Activated CD4-positive, alpha-beta T cell treated with anti-CD3 and anti-CD28 coated beads, Interleukin-2, amount 10 ng/mL, durations not matched to agents 7 days and 5 days (primary cell): Measurements from ENCODE around the gene FAM234A. TPM values are rescaled to one million over a fixed set of nuclear protein-coding genes. Genes with fewer than 3 reads are reported as not detected.

Source experiments
- CTCF ChIA-PET: fragments of 350-600 bp; sonication (Branson Sonifier 250); formaldehyde crosslinking; loops from one replicate; lab custom pipeline; 2021; ENCODE audit warnings: antibody characterized with exemption; lab: Charles Lee
- POLR2A ChIA-PET: fragments of 350-600 bp; sonication (Branson Sonifier 250); formaldehyde crosslinking; loops from one replicate; lab custom pipeline; 2021; ENCODE audit warnings: antibody characterized with exemption; lab: Charles Lee
- DNase-seq: peaks from one replicate; pipeline ENCODE4 v3.0.0-alpha.2; 2020
- H3K27ac Mint-ChIP-seq: one replicate; pipeline ENCODE4 v1.8.0; 2021; ENCODE audit warnings: mild to moderate bottlenecking, moderate library complexity, mixed read lengths
- H3K27me3 Mint-ChIP-seq: one replicate; pipeline ENCODE4 v1.8.0; 2021; ENCODE audit warnings: mixed read lengths
- H3K36me3 Mint-ChIP-seq: one replicate; pipeline ENCODE4 v1.8.0; 2021; ENCODE audit warnings: low read depth, mixed read lengths
- H3K4me1 Mint-ChIP-seq: one replicate; pipeline ENCODE4 v1.8.0; 2021; ENCODE audit warnings: mixed read lengths
- H3K4me3 Mint-ChIP-seq: one replicate; pipeline ENCODE4 v1.8.0; 2021; ENCODE audit warnings: mild to moderate bottlenecking, moderate library complexity, mixed read lengths
- H3K9me3 Mint-ChIP-seq: one replicate; pipeline ENCODE4 v1.8.0; 2021; ENCODE audit warnings: mixed read lengths
- total RNA-seq, 2 experiments: library from RNA; stranded (reverse); gene quantifications; one replicate each; pipeline ENCODE4 v1.2.3, GENCODE V29; 2021

FAM234A gene
- total RNA-seq, 2 experiments from 2014 or later = 16.0 to 19.6 TPM

DNA sequence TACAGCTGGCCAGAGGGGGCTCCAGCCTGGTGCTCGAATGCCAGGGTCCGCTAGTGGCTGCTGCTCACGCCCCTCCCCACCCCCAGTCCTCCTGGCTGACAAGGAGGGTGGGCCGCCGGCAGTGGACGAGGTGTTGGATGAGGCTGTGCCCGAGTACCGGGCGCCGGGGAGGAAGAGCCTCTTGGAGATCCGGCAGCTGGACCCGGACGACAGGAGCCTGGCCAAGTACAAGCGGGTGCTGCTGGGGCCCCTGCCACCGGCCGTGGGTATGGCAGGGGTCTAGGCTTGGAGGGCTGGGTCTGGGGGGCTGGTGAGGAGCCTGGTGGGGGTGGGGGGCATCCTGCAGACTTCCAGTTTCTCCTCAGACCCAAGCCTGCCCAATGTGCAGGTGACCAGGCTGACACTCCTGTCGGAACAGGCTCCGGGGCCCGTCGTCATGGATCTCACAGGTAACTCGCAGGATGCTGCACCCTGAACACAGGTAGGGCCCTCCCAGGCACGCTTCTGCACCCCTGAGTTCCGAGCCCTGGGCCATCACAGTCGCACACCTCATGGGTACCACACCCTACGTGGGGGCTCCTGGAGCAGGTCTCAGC, 47.1 kb downstream of the FAM234A start:
- POLR2A ChIA-PET = no interaction called here
- H3K36me3 Mint-ChIP-seq = peaks cover 5% of the 10 kb centered on the region

DNA sequence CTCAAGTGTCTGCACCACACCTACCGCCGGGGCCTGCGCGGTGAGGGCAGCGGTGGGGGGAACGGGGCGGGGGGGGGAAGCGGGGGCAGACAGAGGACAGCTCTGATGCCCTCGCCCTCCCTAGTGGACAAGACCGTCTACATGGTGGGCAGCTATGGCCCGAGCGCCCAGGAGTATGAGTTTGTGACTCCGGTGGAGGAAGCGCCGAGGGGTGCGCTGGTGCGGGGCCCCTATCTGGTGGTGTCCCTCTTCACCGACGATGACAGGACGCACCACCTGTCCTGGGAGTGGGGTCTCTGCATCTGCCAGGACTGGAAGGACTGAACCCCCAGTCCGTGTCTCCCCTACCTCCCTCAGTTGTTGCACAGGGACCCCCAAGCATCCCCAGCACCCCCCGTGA, 47.9 kb downstream of the FAM234A start:
- Mint-ChIP-seq H3K27me3 (peaks cover 21% of the 10 kb centered on the region), H3K27ac (no peak overlapping the region), H3K36me3 (peaks cover 12% of the 10 kb centered on the region), H3K4me1 (peaks cover 3% of the 10 kb centered on the region), H3K9me3 (peaks cover 3% of the 10 kb centered on the region), H3K4me3 (no peak overlapping the region)
- CTCF ChIA-PET = no interaction called here
- POLR2A ChIA-PET = no interaction called here
- DNase-seq = no peak

More for the DNA sequence above, 47.1 kb downstream of the FAM234A start:
- Mint-ChIP-seq H3K27me3 (peaks cover 27% of the 10 kb centered on the region), H3K9me3 (peaks cover 3% of the 10 kb centered on the region), H3K27ac (no peak overlapping the region), H3K4me1 (peaks cover 3% of the 10 kb centered on the region), H3K4me3 (no peak overlapping the region)
- CTCF ChIA-PET = interaction anchor here (0.7 kb wide), 1 partner anchor 94 kb away, joined by 3 read pairs; no protein-coding TSS in a partner anchor
- DNase-seq = no peak

DNA sequence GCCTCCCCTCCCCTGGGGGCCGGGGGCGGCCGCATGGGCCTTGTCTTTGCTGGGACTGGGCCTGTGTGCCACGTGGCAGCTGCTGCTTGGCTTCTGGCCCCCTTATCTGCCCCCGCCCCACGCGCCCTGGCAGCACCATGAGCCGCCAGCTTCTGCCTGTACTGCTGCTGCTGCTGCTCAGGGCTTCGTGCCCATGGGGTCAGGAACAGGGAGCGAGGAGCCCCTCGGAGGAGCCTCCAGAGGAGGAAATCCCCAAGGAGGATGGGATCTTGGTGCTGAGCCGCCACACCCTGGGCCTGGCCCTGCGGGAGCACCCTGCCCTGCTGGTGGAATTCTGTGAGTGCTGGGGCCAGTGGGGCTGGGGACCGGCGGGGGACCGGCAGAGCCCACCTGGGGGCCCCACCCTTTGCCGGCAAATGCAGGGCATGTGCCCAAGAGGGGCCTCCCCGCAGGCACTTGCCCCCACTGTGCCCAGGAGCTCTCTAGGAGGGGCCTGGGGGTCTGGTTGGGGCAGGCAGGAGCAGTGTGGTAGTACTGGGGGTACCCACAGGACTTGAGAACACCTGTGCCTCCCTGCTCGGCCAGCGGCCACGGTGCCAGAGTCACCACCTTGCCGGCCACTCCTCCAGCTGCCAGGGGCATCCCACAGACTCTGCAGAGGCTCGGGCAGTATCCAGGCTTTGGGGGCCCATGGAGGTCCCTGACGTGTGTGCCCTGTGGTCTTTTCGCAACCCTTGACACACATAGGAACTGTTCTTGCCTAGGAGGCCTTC, 48.6 kb downstream of the FAM234A start, which contains the start of gene PDIA2:
Gene PDIA2 (plus strand): TSS at position 132 of the 773 bp plus-strand sequence. CDS start 6 bp downstream, at position 138.
- no peak within 1 kb of the TSS for H3K27ac Mint-ChIP-seq
- H3K4me3 Mint-ChIP-seq = no peak within 1 kb of the TSS
- CTCF ChIA-PET = no interaction called here
- DNase-seq = no peak
- peaks cover 18% of the 10 kb centered on the region for H3K36me3 Mint-ChIP-seq
- H3K27me3 Mint-ChIP-seq = peaks cover 21% of the 10 kb centered on the region
- peaks cover 3% of the 10 kb centered on the region for H3K9me3 Mint-ChIP-seq
- H3K4me1 Mint-ChIP-seq = peaks cover 3% of the 10 kb centered on the region
- POLR2A ChIA-PET = no interaction called here

DNA sequence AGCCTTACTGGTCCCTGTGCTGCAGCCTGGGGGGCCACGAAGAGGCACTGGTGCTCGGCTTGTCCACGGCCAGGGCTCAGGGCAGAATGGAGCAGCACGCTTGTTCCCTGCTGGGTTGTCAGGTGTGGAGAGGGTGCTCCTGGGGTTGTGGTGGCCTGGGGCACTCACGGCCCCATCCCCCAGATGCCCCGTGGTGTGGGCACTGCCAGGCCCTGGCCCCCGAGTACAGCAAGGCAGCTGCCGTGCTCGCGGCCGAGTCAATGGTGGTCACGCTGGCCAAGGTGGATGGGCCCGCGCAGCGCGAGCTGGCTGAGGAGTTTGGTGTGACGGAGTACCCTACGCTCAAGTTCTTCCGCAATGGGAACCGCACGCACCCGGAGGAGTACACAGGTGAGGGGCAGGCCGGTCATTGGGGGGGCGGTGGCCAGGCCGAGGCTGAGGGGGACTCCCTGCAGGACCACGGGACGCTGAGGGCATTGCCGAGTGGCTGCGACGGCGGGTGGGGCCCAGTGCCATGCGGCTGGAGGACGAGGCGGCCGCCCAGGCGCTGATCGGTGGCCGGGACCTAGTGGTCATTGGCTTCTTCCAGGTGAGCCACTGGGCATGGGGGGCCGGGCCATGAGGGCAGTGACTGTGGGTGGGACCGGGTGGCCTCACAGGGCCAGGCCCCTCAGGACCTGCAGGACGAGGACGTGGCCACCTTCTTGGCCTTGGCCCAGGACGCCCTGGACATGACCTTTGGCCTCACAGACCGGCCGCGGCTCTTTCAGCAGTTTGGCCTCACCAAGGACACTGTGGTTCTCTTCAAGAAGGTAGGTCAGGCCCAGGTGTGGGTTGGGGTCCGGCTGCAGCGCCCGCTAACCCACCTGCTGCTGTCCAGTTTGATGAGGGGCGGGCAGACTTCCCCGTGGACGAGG, 49.8 kb downstream of the FAM234A start:
- POLR2A ChIA-PET = no interaction called here
- Mint-ChIP-seq H3K27ac (no peak overlapping the region), H3K9me3 (peaks cover 3% of the 10 kb centered on the region), H3K36me3 (peaks cover 18% of the 10 kb centered on the region), H3K4me3 (no peak overlapping the region), H3K27me3 (peaks cover 12% of the 10 kb centered on the region), H3K4me1 (no peaks in the 10 kb centered on the region)
- CTCF ChIA-PET = interaction anchor here (0.6 kb wide), 1 partner anchor 31 kb away, joined by 4 read pairs; no protein-coding TSS in a partner anchor
- no peak for DNase-seq

DNA sequence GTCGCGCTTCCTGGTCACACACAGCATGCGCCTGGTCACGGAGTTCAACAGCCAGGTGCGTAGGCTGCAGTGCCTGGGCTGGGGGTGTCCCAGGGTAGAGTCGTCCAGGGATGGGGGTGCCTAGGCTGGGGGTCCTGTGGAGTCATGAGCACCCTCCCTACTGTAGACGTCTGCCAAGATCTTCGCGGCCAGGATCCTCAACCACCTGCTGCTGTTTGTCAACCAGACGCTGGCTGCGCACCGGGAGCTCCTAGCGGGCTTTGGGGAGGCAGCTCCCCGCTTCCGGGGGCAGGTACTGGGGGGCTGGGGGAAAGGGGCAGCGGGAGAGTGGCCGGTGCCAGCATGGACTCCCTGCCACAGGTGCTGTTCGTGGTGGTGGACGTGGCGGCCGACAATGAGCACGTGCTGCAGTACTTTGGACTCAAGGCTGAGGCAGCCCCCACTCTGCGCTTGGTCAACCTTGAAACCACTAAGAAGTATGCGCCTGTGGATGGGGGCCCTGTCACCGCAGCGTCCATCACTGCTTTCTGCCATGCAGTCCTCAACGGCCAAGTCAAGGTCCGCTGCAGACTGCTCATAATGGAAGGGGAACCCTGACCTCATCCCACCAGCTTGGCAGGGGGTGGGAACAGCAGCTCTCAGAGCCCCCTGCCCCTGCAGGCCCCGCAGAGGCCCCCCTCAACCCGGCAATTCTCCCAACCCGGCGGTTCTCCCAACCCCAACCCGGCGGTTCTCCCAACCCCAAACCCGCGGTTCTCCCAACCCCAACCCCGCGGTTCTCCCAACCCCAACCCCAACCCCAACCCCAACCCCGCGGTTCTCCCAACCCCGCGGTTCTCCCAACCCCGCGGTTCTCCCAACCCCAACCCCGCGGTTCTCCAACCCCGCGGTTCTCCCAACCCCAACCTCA, 50.8 kb downstream of the FAM234A start:
- CTCF ChIA-PET = no interaction called here
- no peaks in the 10 kb centered on the region for H3K4me1 Mint-ChIP-seq

DNA sequence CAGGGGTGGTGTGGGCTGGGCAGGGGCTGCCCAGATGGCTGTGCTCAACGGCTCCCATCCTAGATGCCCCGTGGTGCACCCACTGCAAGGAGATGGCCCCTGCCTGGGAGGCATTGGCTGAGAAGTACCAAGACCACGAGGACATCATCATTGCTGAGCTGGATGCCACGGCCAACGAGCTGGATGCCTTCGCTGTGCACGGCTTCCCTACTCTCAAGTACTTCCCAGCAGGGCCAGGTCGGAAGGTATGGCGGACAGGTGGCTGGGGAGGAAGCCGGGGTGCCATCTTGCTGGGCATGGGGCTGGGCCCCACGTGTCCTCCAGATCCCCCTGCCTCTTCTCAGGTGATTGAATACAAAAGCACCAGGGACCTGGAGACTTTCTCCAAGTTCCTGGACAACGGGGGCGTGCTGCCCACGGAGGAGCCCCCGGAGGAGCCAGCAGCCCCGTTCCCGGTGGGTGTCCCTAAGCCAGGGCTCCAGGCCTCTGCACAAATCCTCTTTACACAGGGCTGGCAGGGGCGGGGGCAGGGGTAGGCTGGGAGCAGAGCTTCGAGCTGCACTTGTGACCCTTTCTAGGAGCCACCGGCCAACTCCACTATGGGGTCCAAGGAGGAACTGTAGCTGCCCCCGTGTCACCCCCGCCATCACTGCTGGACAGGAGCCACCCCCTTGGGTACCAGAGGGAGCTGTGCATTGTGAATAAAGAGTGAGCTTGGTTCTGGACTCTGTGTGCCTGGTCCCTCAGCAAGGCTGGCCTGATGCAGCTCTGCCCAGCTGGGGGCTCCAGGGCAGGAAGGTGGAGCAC, 52.1 kb downstream of the FAM234A start:
- peaks cover 3% of the 10 kb centered on the region for H3K27me3 Mint-ChIP-seq
- CTCF ChIA-PET = no interaction called here
- POLR2A ChIA-PET = no interaction called here

More for the DNA sequence above, 50.8 kb downstream of the FAM234A start:
- Mint-ChIP-seq H3K27me3 (peaks cover 9% of the 10 kb centered on the region), H3K36me3 (peaks cover 18% of the 10 kb centered on the region), H3K27ac (no peak overlapping the region), H3K4me3 (no peak overlapping the region), H3K9me3 (peaks cover 3% of the 10 kb centered on the region)
- POLR2A ChIA-PET = no interaction called here
- no peak for DNase-seq

DNA sequence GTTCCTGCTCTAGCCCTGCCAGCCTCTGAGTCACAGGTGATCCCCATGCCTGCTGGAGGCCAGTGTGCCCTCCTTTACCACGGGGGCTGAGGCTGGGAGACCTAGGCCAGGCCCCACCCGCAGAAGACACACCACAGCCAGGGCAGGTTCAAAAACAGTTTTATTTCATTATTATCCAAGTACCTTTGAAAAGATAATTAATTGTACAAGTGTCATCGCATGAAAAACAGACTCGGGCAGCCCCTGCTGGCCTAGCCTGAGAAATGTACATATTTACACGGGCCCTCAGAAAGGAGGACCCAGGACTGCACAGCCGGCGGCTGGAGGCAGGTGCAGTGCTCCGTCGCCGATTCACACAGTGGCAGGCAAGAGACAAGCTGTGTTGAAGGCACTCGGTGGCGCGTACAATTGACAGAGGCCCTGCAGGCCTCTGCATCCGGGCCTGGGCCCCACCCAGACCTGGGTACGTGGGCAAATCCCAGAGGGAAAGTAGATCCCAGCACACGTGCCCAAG, 52.7 kb downstream of the FAM234A start:
- peaks cover 3% of the 10 kb centered on the region for H3K9me3 Mint-ChIP-seq
- no peaks in the 10 kb centered on the region for H3K4me1 Mint-ChIP-seq
- H3K27me3 Mint-ChIP-seq = no peaks in the 10 kb centered on the region
- POLR2A ChIA-PET = no interaction called here
- no peak for DNase-seq
- H3K36me3 Mint-ChIP-seq = peaks cover 18% of the 10 kb centered on the region
- CTCF ChIA-PET = no interaction called here
- no peak overlapping the region for H3K27ac Mint-ChIP-seq
- H3K4me3 Mint-ChIP-seq = no peak overlapping the region

More for the DNA sequence above, 52.1 kb downstream of the FAM234A start:
- DNase-seq = no peak
- Mint-ChIP-seq H3K27ac (peak overlapping the region; percentile 50), H3K4me1 (no peaks in the 10 kb centered on the region), H3K9me3 (peaks cover 3% of the 10 kb centered on the region), H3K36me3 (peaks cover 18% of the 10 kb centered on the region), H3K4me3 (no peak overlapping the region)

DNA sequence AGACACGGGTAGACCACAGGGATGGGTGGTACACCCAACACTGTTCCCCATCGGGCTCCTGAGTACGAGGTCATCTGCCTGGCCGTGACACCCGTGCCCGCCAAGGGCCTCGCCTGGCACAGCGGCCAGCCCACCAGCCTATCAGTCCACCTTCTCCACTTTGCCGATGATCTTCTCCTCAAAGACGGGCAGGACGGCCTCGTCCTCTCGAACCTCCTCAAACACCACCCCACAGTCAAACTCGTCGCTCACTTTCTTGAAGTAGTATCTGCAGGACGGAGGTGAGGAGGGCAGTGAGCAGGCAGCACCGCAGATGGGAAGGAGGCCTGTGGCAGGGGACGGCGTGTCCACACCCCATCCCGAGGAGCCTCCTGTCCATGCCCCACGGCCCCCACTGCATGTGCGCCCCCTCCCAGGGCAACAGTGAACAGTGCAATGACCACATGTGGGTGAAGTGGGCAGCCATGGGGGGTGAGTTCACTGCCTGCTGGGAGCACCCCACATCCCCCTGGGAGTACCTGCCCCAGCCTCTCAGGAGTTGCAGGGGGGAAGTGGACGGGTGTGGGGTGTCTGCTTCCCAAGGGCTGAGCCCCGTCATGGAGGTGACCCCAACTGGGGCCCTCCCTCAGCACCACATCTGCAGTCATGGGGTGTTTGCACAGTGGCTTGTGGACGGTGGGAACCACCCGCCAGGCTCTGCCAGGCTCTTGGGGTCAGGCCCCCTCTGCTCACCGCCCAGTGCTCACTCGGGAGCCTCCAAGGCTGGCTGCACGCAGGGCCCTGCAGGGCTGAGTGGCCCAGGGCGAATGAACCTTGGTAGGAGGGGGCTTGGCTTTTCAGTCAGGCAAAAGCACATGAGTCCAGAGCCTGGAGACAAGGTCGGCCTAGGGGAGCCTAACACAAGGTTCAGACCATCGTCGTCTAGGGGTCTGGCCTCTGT, 53.6 kb downstream of the FAM234A start:
- Mint-ChIP-seq H3K27me3 (no peaks in the 10 kb centered on the region), H3K4me3 (no peak overlapping the region), H3K9me3 (peaks cover 3% of the 10 kb centered on the region), H3K36me3 (peaks cover 20% of the 10 kb centered on the region), H3K27ac (no peak overlapping the region), H3K4me1 (no peaks in the 10 kb centered on the region)
- ChIA-PET POLR2A (no interaction called here), CTCF (no interaction called here)
- no peak for DNase-seq

DNA sequence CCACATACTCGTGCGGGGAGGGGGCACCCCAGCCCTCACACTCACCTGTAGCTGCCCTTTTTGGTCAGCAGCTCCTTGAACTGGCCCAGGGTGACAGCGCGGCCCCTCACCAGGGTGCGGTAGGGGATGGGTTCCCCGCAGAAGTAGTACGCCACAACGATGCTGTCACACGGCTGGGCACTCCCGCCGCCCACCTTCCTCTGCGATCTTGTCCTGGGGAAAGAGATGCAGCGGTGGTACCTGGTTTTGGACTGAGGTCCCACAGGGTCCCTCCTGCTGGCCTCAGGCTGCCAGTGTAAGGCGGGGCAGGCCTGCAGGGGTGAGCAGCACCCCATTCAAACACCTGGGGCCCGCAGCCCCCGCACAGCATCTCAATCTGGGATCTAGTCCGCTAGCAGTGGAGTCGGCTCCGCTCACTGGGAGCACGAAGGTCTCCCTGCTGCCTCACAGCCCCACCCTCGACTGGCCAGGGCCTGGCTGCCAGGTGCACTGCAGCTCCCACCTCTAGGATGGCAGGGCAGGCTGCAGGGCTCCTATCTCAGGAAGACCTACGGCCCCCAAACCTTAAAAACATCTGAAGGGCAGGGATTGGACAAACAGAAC, 54.9 kb downstream of the FAM234A start:
- no peaks in the 10 kb centered on the region for H3K27me3 Mint-ChIP-seq
- peaks cover 22% of the 10 kb centered on the region for H3K36me3 Mint-ChIP-seq
- no peaks in the 10 kb centered on the region for H3K4me1 Mint-ChIP-seq
- H3K9me3 Mint-ChIP-seq = peaks cover 3% of the 10 kb centered on the region
- DNase-seq = no peak
- ChIA-PET CTCF (interaction anchor here (0.7 kb wide), 1 partner anchor 90 kb away, joined by 3 read pairs; no protein-coding TSS in a partner anchor), POLR2A (no interaction called here)
- no peak overlapping the region for H3K4me3 Mint-ChIP-seq
- H3K27ac Mint-ChIP-seq = no peak overlapping the region

DNA sequence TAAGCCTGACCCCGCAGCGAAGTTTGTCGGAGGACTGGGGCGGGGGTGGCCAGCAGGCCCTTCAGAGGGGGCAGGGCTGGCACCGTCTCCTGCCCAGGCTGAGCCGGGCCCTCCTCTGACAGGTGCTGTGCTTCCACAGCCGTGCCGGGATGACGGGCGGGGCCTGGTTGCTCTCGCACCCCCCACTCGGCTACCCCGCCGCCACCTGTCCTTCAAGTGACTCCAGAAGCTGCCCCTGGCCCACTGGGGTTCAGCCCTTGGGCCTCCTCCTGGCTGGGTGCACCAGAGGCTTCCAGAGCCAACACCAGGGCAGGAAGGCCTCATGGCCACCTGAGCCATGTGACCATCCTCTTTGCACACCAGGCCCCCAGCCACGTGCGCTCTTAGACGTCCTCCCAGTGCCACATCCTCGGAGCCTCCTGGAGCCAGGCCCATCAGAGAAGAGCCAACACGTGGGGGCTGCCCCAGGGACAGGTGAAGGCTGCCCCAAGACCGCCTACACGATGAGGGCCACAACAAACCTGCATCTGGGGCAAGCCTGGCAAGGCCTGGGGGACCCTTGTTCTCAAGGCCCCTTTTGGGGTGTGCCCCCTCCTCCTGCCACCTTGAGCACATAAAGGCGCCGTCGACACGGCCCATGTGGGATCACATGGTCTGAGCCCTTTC, 55.5 kb downstream of the FAM234A start:
- peaks cover 3% of the 10 kb centered on the region for H3K9me3 Mint-ChIP-seq
- no peak overlapping the region for H3K27ac Mint-ChIP-seq
- CTCF ChIA-PET = no interaction called here
- POLR2A ChIA-PET = no interaction called here
- DNase-seq = no peak
- no peaks in the 10 kb centered on the region for H3K4me1 Mint-ChIP-seq
- H3K36me3 Mint-ChIP-seq = peaks cover 22% of the 10 kb centered on the region
- H3K27me3 Mint-ChIP-seq = no peaks in the 10 kb centered on the region
- H3K4me3 Mint-ChIP-seq = no peak overlapping the region
